Esophagus muscularis mucosa (tissue), 4 donors: ENCODE data around the gene GUCY2C.

Experiments used
- EP300 ChIP-seq: sonication (generic); formaldehyde crosslinking; IDR thresholded peaks from one replicate; pipeline ENCODE4 v1.6.1; 2017; ENCODE audit warnings: antibody characterized with exemption
- POLR2A ChIP-seq: fragments of 450-650 bp; IDR thresholded peaks from one replicate; pipeline ENCODE4 v1.6.1; 2017; ENCODE audit warnings: antibody characterized with exemption, moderate library complexity, mild to moderate bottlenecking, low read depth
- POLR2AphosphoS5 ChIP-seq, 2 donors: sonication (generic); formaldehyde crosslinking; IDR thresholded peaks; one replicate each; pipeline ENCODE4 v1.6.1; 2017; ENCODE audit warnings: antibody characterized with exemption in 2 of 2
- TF ChIP-seq, protein P1 (sequence below), 3 experiments: fragments of 200-600 bp in 2 of 3; fragments of 450-650 bp in 1 of 3; sonication (generic) in 2 of 3; IDR thresholded peaks; one replicate each; pipeline ENCODE4 v1.5.1; 2017 to 2019; ENCODE audit warnings: antibody characterized with exemption in 3 of 3, mild to moderate bottlenecking in 2 of 3, moderate library complexity in 1 of 3

DNA sequence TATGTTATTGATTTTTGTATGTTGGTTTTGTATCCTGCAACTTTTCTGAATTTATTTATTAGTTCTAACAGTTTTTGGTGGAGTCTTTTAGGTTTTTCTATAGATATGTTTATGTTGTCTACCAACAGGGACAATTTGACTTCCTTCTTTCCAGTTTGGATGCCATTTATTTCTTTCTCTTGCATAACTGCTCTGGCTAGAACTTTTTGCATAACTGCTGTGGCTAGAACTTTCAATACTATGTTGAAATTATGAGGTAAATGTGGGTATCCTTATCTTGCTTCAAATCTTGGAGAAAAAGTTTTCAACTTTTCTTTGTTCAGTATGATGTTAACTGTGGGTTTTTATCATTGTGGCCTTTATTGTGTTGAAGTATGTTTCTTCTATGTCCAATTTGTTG, 88.8 kb downstream of the GUCY2C start:
- TF ChIP-seq, protein P1, sequence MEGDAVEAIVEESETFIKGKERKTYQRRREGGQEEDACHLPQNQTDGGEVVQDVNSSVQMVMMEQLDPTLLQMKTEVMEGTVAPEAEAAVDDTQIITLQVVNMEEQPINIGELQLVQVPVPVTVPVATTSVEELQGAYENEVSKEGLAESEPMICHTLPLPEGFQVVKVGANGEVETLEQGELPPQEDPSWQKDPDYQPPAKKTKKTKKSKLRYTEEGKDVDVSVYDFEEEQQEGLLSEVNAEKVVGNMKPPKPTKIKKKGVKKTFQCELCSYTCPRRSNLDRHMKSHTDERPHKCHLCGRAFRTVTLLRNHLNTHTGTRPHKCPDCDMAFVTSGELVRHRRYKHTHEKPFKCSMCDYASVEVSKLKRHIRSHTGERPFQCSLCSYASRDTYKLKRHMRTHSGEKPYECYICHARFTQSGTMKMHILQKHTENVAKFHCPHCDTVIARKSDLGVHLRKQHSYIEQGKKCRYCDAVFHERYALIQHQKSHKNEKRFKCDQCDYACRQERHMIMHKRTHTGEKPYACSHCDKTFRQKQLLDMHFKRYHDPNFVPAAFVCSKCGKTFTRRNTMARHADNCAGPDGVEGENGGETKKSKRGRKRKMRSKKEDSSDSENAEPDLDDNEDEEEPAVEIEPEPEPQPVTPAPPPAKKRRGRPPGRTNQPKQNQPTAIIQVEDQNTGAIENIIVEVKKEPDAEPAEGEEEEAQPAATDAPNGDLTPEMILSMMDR (IDR thresholded peaks at IDR 0.05) = no peak
- TF ChIP-seq POLR2AphosphoS5 (IDR thresholded peaks at IDR 0.05) (no peak), EP300 (no peak), POLR2A (no peak)
